HepG2 (cell line): ENCODE data around the gene ECSIT. TPM values are rescaled to one million over a fixed set of nuclear protein-coding genes. Genes with fewer than 3 reads are reported as not detected.
A peak's percentile ranks its signal among the peaks of the same experiment; 100 is the strongest.

Source experiments
- CC2D1A ChIP-seq: sonication (generic); formaldehyde crosslinking; IDR thresholded peaks from 2 replicates; pipeline ENCODE4 v1.8.1; 2023; ENCODE audit warnings: mild to moderate bottlenecking, missing genetic modification reagents
- FOSL2 ChIP-seq: sonication (generic); formaldehyde crosslinking; IDR thresholded peaks from 2 replicates; pipeline ENCODE4 v1.4.0; 2020; ENCODE audit warnings: missing genetic modification reagents
- GATAD1 ChIP-seq: IDR thresholded peaks from 2 replicates; pipeline ENCODE4 v1.6.1; 2016; ENCODE audit warnings: missing genetic modification reagents, missing compliant biosample characterization
- SMC3 ChIP-seq: IDR thresholded peaks from 2 replicates; pipeline ENCODE4 v1.6.1; 2011; ENCODE audit warnings: low read length, improper control_type of control experiment
- TOPORS ChIP-seq: sonication (generic); formaldehyde crosslinking; IDR thresholded peaks from 2 replicates; pipeline ENCODE4 v1.8.0; 2023; ENCODE audit warnings: mild to moderate bottlenecking, missing genetic modification reagents
- ZBTB8A ChIP-seq: sonication (generic); formaldehyde crosslinking; IDR thresholded peaks from 2 replicates; pipeline ENCODE4 v1.4.0; 2020; ENCODE audit warnings: mild to moderate bottlenecking, low read depth, missing genetic modification reagents, borderline replicate concordance
- ZNF256 ChIP-seq: sonication (generic); formaldehyde crosslinking; conservative IDR thresholded peaks from 2 replicates; pipeline ENCODE4 v1.4.0; 2020; ENCODE audit warnings: missing genetic modification reagents
- ZNF296 ChIP-seq: sonication (generic); formaldehyde crosslinking; conservative IDR thresholded peaks from 2 replicates; pipeline ENCODE4 v1.5.0; 2020; ENCODE audit warnings: mild to moderate bottlenecking, missing genetic modification reagents
- ZNF34 ChIP-seq: sonication (generic); formaldehyde crosslinking; IDR thresholded peaks from 2 replicates; pipeline ENCODE4 v1.4.0; 2020; ENCODE audit warnings: mild to moderate bottlenecking, missing genetic modification reagents, borderline replicate concordance
- ZNF44 ChIP-seq: sonication (generic); formaldehyde crosslinking; IDR thresholded peaks from 2 replicates; pipeline ENCODE4 v1.5.1; 2020; ENCODE audit warnings: mild to moderate bottlenecking, missing genetic modification reagents
- ZNF446 ChIP-seq: sonication (generic); formaldehyde crosslinking; IDR thresholded peaks from 2 replicates; pipeline ENCODE4 v1.5.0; 2020; ENCODE audit warnings: mild to moderate bottlenecking, missing genetic modification reagents
- ZNF460 ChIP-seq: sonication (generic); formaldehyde crosslinking; IDR thresholded peaks from 2 replicates; pipeline ENCODE4 v1.5.1; 2020; ENCODE audit warnings: missing genetic modification reagents, mild to moderate bottlenecking, borderline replicate concordance
- ZNF841 ChIP-seq: sonication (generic); formaldehyde crosslinking; IDR thresholded peaks from 2 replicates; pipeline ENCODE4 v1.8.1; 2023; ENCODE audit warnings: missing genetic modification reagents, borderline replicate concordance
- polyA plus RNA-seq, 8 experiments: library from polyadenylated mRNA; depleted of rRNA in 3 of 8; stranded (reverse) in 7 of 8; unstranded in 1 of 8; fragments of >200 nt; fragmentation: Illumina TruSeq in 4 of 8; extraction: Trizol in 4 of 8; gene quantifications; 2 replicates each; pipeline versions ENCODE4 v1.2.1 to v1.2.3, GENCODE V29; 2011 to 2016; ENCODE audit warnings: low read depth in 4 of 8, missing spikeins in 1 of 8, mixed read lengths in 1 of 8; ENCODE audit not compliant: insufficient read depth in 1 of 8
- total RNA-seq, 5 experiments: library from RNA; depleted of rRNA; stranded (reverse); fragments of >200 nt; fragmentation: Illumina TruSeq; extraction: Trizol; gene quantifications; 2 replicates each; pipeline ENCODE4 v1.2.3, GENCODE V29; 2016; ENCODE audit warnings: low read depth in 1 of 5
- TF ChIP-seq, protein P1 (sequence below): sonication (generic); formaldehyde crosslinking; IDR thresholded peaks from 2 replicates; pipeline ENCODE4 v1.5.0; 2020; ENCODE audit warnings: mild to moderate bottlenecking, missing genetic modification reagents
- TF ChIP-seq, protein P2 (sequence below): sonication (generic); formaldehyde crosslinking; IDR thresholded peaks from 2 replicates; pipeline ENCODE4 v1.5.0; 2020; ENCODE audit warnings: mild to moderate bottlenecking, missing genetic modification reagents, moderate library complexity
- TF ChIP-seq, protein P3 (sequence below): sonication (generic); formaldehyde crosslinking; IDR thresholded peaks from 2 replicates; pipeline ENCODE4 v1.4.0; 2020; ENCODE audit warnings: missing genetic modification reagents
- TF ChIP-seq, protein P4 (sequence below): fragments of 450-650 bp; IDR thresholded peaks from 2 replicates; pipeline ENCODE4 v1.6.1; 2016
- TF ChIP-seq, protein P5 (sequence below): sonication (generic); formaldehyde crosslinking; IDR thresholded peaks from 2 replicates; pipeline ENCODE4 v1.4.0; 2020; ENCODE audit warnings: missing genetic modification reagents, mild to moderate bottlenecking, borderline replicate concordance
- TF ChIP-seq, protein P6 (sequence below): sonication (generic); formaldehyde crosslinking; IDR thresholded peaks from 2 replicates; pipeline ENCODE4 v1.5.1; 2020; ENCODE audit warnings: missing genetic modification reagents, mild to moderate bottlenecking, borderline replicate concordance

ECSIT gene
- total and polyA plus RNA-seq, 2 of the 13 experiments (the other 11 are each of a cell fraction or from before 2014, with no cell fraction given), result 36.4 to 62.3 TPM

DNA sequence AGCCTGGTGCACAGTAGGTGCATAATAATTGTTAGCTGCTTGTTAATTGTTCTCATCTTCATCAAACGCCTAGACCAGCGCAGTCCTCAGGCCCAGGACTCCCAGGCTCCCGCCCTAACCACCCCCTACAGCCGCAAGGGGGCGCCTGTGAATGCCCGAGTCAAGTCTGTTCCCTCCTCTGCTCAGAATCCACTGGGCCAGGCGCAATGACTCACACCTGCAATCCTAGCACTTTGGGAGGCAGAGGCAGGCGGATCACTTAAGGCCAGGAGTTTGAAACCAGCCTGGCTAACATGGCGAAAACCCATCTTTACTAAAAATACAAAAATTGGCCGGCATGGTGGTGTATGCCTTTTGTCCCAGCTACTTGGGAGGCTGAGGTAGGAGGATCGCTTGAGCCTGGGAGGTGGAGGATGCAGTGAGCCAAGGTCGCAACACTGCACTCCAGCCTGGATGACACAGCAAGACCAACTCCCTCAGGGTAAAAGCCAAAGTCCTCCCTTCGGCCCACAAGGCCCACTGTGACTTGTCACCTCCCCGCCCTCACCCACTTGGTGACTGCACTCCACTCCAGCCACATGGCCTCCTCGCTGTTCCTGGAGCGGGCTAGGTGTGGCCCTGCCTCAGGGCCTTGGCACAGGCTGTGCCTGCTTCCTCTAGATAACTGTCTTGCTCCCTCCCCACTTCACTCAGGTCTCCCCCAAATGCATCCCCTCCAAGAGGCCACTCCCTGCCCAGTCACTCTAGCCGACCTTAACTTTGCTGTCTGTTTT lies 32.4 kb downstream of the ECSIT start (continued):
- TF ChIP-seq, protein P1, sequence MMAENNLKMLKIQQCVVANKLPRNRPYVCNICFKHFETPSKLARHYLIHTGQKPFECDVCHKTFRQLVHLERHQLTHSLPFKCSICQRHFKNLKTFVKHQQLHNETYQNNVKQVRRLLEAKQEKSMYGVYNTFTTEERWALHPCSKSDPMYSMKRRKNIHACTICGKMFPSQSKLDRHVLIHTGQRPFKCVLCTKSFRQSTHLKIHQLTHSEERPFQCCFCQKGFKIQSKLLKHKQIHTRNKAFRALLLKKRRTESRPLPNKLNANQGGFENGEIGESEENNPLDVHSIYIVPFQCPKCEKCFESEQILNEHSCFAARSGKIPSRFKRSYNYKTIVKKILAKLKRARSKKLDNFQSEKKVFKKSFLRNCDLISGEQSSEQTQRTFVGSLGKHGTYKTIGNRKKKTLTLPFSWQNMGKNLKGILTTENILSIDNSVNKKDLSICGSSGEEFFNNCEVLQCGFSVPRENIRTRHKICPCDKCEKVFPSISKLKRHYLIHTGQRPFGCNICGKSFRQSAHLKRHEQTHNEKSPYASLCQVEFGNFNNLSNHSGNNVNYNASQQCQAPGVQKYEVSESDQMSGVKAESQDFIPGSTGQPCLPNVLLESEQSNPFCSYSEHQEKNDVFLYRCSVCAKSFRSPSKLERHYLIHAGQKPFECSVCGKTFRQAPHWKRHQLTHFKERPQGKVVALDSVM (CRISPR knock-in tag), result peak; percentile 74
- TF ChIP-seq ZBTB8A (CRISPR knock-in tag) (no peak), ZNF446 (CRISPR knock-in tag) (no peak), ZNF44 (CRISPR knock-in tag) (no peak), ZNF841 (CRISPR knock-in tag) (no peak), TOPORS (CRISPR knock-in tag) (no peak), ZNF34 (no peak), CC2D1A (CRISPR knock-in tag) (no peak), SMC3 (peak; percentile 28; the same call in 1 of the 2 replicates), ZNF256 (CRISPR knock-in tag) (no peak), ZNF296 (CRISPR knock-in tag) (no peak), GATAD1 (CRISPR knock-in tag) (no peak), ZNF460 (CRISPR knock-in tag) (no peak), FOSL2 (peak; percentile 77)
- TF ChIP-seq, protein P2, sequence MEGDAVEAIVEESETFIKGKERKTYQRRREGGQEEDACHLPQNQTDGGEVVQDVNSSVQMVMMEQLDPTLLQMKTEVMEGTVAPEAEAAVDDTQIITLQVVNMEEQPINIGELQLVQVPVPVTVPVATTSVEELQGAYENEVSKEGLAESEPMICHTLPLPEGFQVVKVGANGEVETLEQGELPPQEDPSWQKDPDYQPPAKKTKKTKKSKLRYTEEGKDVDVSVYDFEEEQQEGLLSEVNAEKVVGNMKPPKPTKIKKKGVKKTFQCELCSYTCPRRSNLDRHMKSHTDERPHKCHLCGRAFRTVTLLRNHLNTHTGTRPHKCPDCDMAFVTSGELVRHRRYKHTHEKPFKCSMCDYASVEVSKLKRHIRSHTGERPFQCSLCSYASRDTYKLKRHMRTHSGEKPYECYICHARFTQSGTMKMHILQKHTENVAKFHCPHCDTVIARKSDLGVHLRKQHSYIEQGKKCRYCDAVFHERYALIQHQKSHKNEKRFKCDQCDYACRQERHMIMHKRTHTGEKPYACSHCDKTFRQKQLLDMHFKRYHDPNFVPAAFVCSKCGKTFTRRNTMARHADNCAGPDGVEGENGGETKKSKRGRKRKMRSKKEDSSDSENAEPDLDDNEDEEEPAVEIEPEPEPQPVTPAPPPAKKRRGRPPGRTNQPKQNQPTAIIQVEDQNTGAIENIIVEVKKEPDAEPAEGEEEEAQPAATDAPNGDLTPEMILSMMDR (CRISPR knock-in tag), result peak; percentile 65
- TF ChIP-seq, protein P3, sequence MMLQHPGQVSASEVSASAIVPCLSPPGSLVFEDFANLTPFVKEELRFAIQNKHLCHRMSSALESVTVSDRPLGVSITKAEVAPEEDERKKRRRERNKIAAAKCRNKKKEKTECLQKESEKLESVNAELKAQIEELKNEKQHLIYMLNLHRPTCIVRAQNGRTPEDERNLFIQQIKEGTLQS (CRISPR knock-in tag), result no peak
- TF ChIP-seq, protein P4, sequence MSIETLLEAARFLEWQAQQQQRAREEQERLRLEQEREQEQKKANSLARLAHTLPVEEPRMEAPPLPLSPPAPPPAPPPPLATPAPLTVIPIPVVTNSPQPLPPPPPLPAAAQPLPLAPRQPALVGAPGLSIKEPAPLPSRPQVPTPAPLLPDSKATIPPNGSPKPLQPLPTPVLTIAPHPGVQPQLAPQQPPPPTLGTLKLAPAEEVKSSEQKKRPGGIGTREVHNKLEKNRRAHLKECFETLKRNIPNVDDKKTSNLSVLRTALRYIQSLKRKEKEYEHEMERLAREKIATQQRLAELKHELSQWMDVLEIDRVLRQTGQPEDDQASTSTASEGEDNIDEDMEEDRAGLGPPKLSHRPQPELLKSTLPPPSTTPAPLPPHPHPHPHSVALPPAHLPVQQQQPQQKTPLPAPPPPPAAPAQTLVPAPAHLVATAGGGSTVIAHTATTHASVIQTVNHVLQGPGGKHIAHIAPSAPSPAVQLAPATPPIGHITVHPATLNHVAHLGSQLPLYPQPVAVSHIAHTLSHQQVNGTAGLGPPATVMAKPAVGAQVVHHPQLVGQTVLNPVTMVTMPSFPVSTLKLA, result no peak
- TF ChIP-seq, protein P5, sequence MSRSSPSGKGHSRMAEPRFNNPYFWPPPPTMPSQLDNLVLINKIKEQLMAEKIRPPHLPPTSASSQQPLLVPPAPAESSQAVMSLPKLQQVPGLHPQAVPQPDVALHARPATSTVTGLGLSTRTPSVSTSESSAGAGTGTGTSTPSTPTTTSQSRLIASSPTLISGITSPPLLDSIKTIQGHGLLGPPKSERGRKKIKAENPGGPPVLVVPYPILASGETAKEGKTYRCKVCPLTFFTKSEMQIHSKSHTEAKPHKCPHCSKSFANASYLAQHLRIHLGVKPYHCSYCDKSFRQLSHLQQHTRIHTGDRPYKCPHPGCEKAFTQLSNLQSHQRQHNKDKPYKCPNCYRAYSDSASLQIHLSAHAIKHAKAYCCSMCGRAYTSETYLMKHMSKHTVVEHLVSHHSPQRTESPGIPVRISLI (CRISPR knock-in tag), result no peak
- TF ChIP-seq, protein P6, sequence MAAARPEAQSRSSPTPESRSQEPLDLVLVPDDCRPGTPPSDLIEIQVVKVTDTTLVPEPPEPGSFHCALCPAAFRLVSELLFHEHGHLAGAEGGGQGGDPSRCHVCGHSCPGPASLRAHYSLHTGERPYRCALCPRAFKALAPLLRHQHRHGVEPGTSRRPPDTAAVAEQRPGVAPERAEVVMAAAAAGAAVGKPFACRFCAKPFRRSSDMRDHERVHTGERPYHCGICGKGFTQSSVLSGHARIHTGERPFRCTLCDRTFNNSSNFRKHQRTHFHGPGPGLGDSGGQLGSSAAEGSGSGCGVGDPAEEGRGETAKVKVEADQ (CRISPR knock-in tag), result no peak
